ENCODE data around the gene PRIMA1. TPM values are rescaled to one million over a fixed set of nuclear protein-coding genes. Genes with fewer than 3 reads are reported as not detected.

The PRIMA1 gene
- total RNA-seq, 2 experiments from 2014 or later: not detected

- no peak overlapping the region for H3K4me3 Mint-ChIP-seq
- peaks cover 5% of the 10 kb centered on the region for H3K27me3 Mint-ChIP-seq
- intact Hi-C loops (cut with micrococcal nuclease): no loop called here
Observed at GRCh38 chr14:93803408-93804318, 15.4 kb upstream of the PRIMA1 start.

GRCh38 chr14:93799989-93800921, 12.0 kb upstream of the PRIMA1 start:
- H3K9me3 Mint-ChIP-seq: no peaks in the 10 kb centered on the region
- DNase-seq: no peak
- TF ChIP-seq, protein P1, sequence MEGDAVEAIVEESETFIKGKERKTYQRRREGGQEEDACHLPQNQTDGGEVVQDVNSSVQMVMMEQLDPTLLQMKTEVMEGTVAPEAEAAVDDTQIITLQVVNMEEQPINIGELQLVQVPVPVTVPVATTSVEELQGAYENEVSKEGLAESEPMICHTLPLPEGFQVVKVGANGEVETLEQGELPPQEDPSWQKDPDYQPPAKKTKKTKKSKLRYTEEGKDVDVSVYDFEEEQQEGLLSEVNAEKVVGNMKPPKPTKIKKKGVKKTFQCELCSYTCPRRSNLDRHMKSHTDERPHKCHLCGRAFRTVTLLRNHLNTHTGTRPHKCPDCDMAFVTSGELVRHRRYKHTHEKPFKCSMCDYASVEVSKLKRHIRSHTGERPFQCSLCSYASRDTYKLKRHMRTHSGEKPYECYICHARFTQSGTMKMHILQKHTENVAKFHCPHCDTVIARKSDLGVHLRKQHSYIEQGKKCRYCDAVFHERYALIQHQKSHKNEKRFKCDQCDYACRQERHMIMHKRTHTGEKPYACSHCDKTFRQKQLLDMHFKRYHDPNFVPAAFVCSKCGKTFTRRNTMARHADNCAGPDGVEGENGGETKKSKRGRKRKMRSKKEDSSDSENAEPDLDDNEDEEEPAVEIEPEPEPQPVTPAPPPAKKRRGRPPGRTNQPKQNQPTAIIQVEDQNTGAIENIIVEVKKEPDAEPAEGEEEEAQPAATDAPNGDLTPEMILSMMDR (IDR thresholded peaks at IDR 0.05): no peak
- ChIA-PET CTCF (no interaction called here), POLR2A (no interaction called here)
- H3K4me1 Mint-ChIP-seq (ENCODE audit: low read depth): no peaks in the 10 kb centered on the region
- no peak overlapping the region for H3K27ac Mint-ChIP-seq
- H3K4me3 Mint-ChIP-seq: no peak overlapping the region
- no peaks in the 10 kb centered on the region for H3K36me3 Mint-ChIP-seq (ENCODE audit: low read depth)
- H3K27me3 Mint-ChIP-seq: peaks cover 3% of the 10 kb centered on the region
- intact Hi-C loops (cut with micrococcal nuclease): no loop called here
- no peak for ATAC-seq

More at GRCh38 chr14:93803408-93804318, 15.4 kb upstream of the PRIMA1 start:
- DNase-seq (no peak), ATAC-seq (no peak)
- H3K36me3 Mint-ChIP-seq (ENCODE audit: low read depth): no peaks in the 10 kb centered on the region
- peaks cover 1% of the 10 kb centered on the region for H3K9me3 Mint-ChIP-seq
- TF ChIP-seq, protein P1 (IDR thresholded peaks at IDR 0.05): no peak
- ChIA-PET CTCF (interaction anchor here (1.5 kb wide), 1 partner anchor 90 kb away, joined by 3 read pairs; no protein-coding TSS in a partner anchor), POLR2A (no interaction called here)
- no peaks in the 10 kb centered on the region for H3K4me1 Mint-ChIP-seq (ENCODE audit: low read depth)
- H3K27ac Mint-ChIP-seq: no peak overlapping the region

- Mint-ChIP-seq H3K36me3 (ENCODE audit: low read depth) (no peaks in the 10 kb centered on the region), H3K4me3 (no peak overlapping the region), H3K4me1 (ENCODE audit: low read depth) (no peaks in the 10 kb centered on the region), H3K27ac (no peak overlapping the region), H3K27me3 (peaks cover 3% of the 10 kb centered on the region), H3K9me3 (no peaks in the 10 kb centered on the region)
- no peak for DNase-seq
- ATAC-seq: no peak
- ChIA-PET POLR2A (no interaction called here), CTCF (no interaction called here)
- intact Hi-C loops (cut with micrococcal nuclease): no loop called here
- TF ChIP-seq, protein P1 (IDR thresholded peaks at IDR 0.05): no peak
Observed at GRCh38 chr14:93799617-93799988, 11.3 kb upstream of the PRIMA1 start.

DNA sequence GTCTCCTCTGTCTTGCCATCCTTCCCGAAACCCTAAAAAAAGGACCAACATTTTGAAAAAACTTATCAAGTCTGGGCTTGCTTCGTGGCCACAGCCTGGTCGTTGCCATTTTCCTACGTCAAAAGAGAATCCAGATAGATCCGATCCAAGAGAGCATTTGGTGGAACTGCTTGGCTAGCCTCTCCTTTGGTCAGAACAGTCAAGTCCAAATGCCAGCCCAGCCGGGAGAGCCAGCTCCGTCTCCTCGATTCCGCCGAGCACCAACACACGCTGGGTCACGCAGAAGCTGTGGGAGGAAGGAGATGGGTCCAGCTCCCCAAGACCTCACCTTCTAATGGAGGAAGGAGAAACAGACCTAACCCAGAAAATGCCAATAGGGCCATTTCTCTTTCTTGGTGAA, 9.3 kb upstream of the PRIMA1 start:
- H3K27ac Mint-ChIP-seq: no peak overlapping the region
- ChIA-PET POLR2A (no interaction called here), CTCF (no interaction called here)
- H3K4me3 Mint-ChIP-seq: no peak overlapping the region
- TF ChIP-seq, protein P1 (IDR thresholded peaks at IDR 0.05): no peak
- no peak for DNase-seq
- no peak for ATAC-seq
- no peaks in the 10 kb centered on the region for H3K9me3 Mint-ChIP-seq
- H3K27me3 Mint-ChIP-seq: peaks cover 5% of the 10 kb centered on the region
- no peaks in the 10 kb centered on the region for H3K36me3 Mint-ChIP-seq (ENCODE audit: low read depth)
- intact Hi-C loops (cut with micrococcal nuclease): no loop called here
- H3K4me1 Mint-ChIP-seq (ENCODE audit: low read depth): no peaks in the 10 kb centered on the region

Data from activated CD8-positive, alpha-beta T cell treated with anti-CD3 and anti-CD28 coated beads for 36 hours (primary cell).